Myocyte (in vitro differentiated cells): ENCODE data around the gene COL3A1. TPM values are rescaled to one million over a fixed set of nuclear protein-coding genes. Genes with fewer than 3 reads are reported as not detected.

Experiments used
- microRNA counts: library from miRNA; unstranded; fragments of <30 nt; microRNA quantifications from one replicate; lab custom pipeline; 2016
- microRNA-seq: library from miRNA; unstranded; fragments of <30 nt; microRNA quantifications from one replicate; pipeline ENCODE4, GENCODE V29; 2016
- total RNA-seq: library from RNA; depleted of rRNA; stranded (reverse); fragments of >200 nt; gene quantifications from 2 replicates; pipeline ENCODE4 v1.2.3, GENCODE V29; 2014

COL3A1 gene
- total RNA-seq, 1 donor from 2014 or later, result 1,311 TPM

MicroRNA genes within 50 kb of the gene (microRNA counts, 767-probe panel; counts per million panel counts)
- microRNA hsa-miR-1245a (lab: Ali Mortazavi, UCI), result not detected
- microRNA hsa-miR-1245b-3p (lab: Ali Mortazavi, UCI), result not detected
- not detected for microRNA hsa-miR-1245b-5p (lab: Ali Mortazavi, UCI)

Small RNA genes lying within 50 kb of the gene (microRNA-seq; reads per million reads assigned to microRNA genes)
- gene MIR1245A (not detected), gene MIR1245B (not detected), gene MIR3606 (not detected)

Other genes with a start within 250 kb of the COL3A1 start
- 278 and 285 TPM in 2 replicates for gene COL5A2, start 205.4 kb downstream of the COL3A1 start, total RNA-seq